Measurements from ENCODE around the gene APBB2. TPM values are rescaled to one million over a fixed set of nuclear protein-coding genes. Genes with fewer than 3 reads are reported as not detected.

Gene APBB2
- total and polyA plus RNA-seq, 2 of the 8 experiments (the other 6 are each of a cell fraction or from before 2014, with no cell fraction given) = 58.7 to 59.4 TPM

DNA sequence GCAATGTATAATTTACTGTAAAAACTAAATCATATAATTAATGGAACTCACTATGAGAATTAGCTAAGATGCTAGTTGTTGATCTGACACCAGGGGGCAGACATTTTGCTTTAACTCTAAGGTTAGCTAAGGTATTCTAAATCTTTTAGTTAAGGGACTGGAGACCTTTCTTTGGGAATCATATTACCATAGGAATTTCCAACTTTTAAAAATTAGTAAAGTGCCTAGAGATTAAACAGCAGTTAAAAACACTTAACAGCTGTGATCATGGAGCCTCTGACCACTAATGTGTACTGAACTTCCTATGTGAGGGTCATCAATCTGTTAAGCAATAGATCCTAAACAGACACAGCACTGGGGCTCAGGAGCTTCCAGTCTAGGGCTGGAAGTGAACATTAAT, 238.0 kb downstream of the APBB2 start:
- H3K27me3 ChIP-seq (replicated peaks in 1 of 4; ENCODE audit: control insufficient read depth in 3 of 4, extremely low read depth in 1 of 4, insufficient read depth in 3 of 4, low read length in 3 of 4) = no peaks in the 10 kb centered on the region
- H2BK20ac ChIP-seq (ENCODE audit: low read length) = no peak overlapping the region
- H4K20me1 ChIP-seq (replicated peaks in 1 of 2; ENCODE audit: control insufficient read depth in 1 of 2, insufficient read depth in 2 of 2, low read length in 2 of 2) = no peaks in the 10 kb centered on the region
- H3K4ac ChIP-seq (replicated peaks; ENCODE audit: insufficient read length, low read depth, low read length) = no peak overlapping the region
- DNase-seq (ENCODE audit: low read depth in 1 of 2, low spot score in 2 of 2) (no peak), FAIRE-seq (no peak)
- TF ChIP-seq RAD21 (IDR thresholded peaks at IDR 0.05 in 1 of 2, conservative IDR thresholded peaks at IDR 0.05 in 1 of 2; ENCODE audit: low read depth in 2 of 2, low read length in 2 of 2) (peak; percentile 43 to 59), CREB1 (IDR thresholded peaks at IDR 0.05) (no peak)
- TF ChIP-seq, protein P1, sequence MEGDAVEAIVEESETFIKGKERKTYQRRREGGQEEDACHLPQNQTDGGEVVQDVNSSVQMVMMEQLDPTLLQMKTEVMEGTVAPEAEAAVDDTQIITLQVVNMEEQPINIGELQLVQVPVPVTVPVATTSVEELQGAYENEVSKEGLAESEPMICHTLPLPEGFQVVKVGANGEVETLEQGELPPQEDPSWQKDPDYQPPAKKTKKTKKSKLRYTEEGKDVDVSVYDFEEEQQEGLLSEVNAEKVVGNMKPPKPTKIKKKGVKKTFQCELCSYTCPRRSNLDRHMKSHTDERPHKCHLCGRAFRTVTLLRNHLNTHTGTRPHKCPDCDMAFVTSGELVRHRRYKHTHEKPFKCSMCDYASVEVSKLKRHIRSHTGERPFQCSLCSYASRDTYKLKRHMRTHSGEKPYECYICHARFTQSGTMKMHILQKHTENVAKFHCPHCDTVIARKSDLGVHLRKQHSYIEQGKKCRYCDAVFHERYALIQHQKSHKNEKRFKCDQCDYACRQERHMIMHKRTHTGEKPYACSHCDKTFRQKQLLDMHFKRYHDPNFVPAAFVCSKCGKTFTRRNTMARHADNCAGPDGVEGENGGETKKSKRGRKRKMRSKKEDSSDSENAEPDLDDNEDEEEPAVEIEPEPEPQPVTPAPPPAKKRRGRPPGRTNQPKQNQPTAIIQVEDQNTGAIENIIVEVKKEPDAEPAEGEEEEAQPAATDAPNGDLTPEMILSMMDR (IDR thresholded peaks at IDR 0.05; ENCODE audit: control extremely low read depth in 1 of 3, insufficient read depth in 1 of 3, low read depth in 1 of 3, low read length in 3 of 3) = peak in 2 of 3 experiments; percentile 16 to 59; a peak in 2 of 4 replicates
- H3K79me1 ChIP-seq (ENCODE audit: low read depth, low read length) = no peaks in the 10 kb centered on the region
- no peak overlapping the region for H4K91ac ChIP-seq (replicated peaks; ENCODE audit: insufficient read length, low read length)
- H4K8ac ChIP-seq (ENCODE audit: extremely low read depth, insufficient read depth, low read length) = no peak overlapping the region
- H3K79me2 ChIP-seq (ENCODE audit: control insufficient read depth in 1 of 2, insufficient read depth in 2 of 2, low read length in 2 of 2) = no peaks in the 10 kb centered on the region
- no peak overlapping the region for H3K4me2 ChIP-seq (ENCODE audit: insufficient read depth in 1 of 2, low read depth in 2 of 2, low read length in 2 of 2)
- H2BK120ac ChIP-seq (replicated peaks; ENCODE audit: low read depth, low read length) = no peak overlapping the region
- H3K23ac ChIP-seq (ENCODE audit: insufficient read length) = no peak overlapping the region
- H2BK12ac ChIP-seq (ENCODE audit: low read depth, low read length) = no peak overlapping the region
- no peaks in the 10 kb centered on the region for H3K4me1 ChIP-seq (replicated peaks in 1 of 4; ENCODE audit: control insufficient read depth in 3 of 4, insufficient read depth in 4 of 4, low read length in 3 of 4)
- no peak overlapping the region for H3K27ac ChIP-seq (ENCODE audit: low read depth, low read length)
- ChIA-PET POLR2A (ENCODE audit: partially characterized antibody) (interaction anchor here (0.6 to 2.8 kb wide), 4 partner anchors 231 to 282 kb away, joined by 3 to 10 read pairs (median 5); partner anchors contain the start of genes APBB2 and UCHL1), CTCF (ENCODE audit: partially characterized antibody) (interaction anchor here (0.6 to 13.4 kb wide), 48 partner anchors 8 to 685 kb away, joined by 3 to 167 read pairs (median 6); partner anchors contain the start of gene APBB2)
- no peak overlapping the region for H3K56ac ChIP-seq (replicated peaks; ENCODE audit: insufficient read length, low read depth, low read length)
- no peak overlapping the region for H2BK15ac ChIP-seq (ENCODE audit: low read length)
- H3K14ac ChIP-seq (ENCODE audit: insufficient read length) = no peak overlapping the region
- H3K9me3 ChIP-seq (ENCODE audit: insufficient read depth in 2 of 2, low read depth in 1 of 2, low read length in 1 of 2) = no peaks in the 10 kb centered on the region
- no peak overlapping the region for H2BK5ac ChIP-seq (ENCODE audit: low read depth, low read length)
- H3K4me3 ChIP-seq (ENCODE audit: extremely low read depth in 1 of 4, insufficient read depth in 2 of 4, low read depth in 3 of 4, low read length in 4 of 4) = no peak overlapping the region
- no peak overlapping the region for H2AK5ac ChIP-seq (ENCODE audit: low read depth, low read length)
- H3K36me3 ChIP-seq (ENCODE audit: control insufficient read depth in 2 of 4, insufficient read depth in 4 of 4, low read length in 3 of 4) = no peaks in the 10 kb centered on the region
- no peak overlapping the region for H3K9ac ChIP-seq (replicated peaks in 1 of 4; ENCODE audit: extremely low read depth in 1 of 4, low read depth in 3 of 4, low read length in 3 of 4)
- H4K5ac ChIP-seq (ENCODE audit: insufficient read length, low read depth, low read length) = no peak overlapping the region
- no peak overlapping the region for H2AFZ ChIP-seq (ENCODE audit: low read length)
- no peaks in the 10 kb centered on the region; the same call in 1 of the 2 replicates for H3K23me2 ChIP-seq (ENCODE audit: low read depth, low read length)
- no peak overlapping the region for H3K18ac ChIP-seq (ENCODE audit: extremely low read depth, low read length)

Measured in H1 (cell line).